ENCODE results near the gene EMC7. TPM values are rescaled to one million over a fixed set of nuclear protein-coding genes. Genes with fewer than 3 reads are reported as not detected.

Gene EMC7
- total RNA-seq, 2 experiments from 2014 or later, result 62.7 to 68.4 TPM

Other genes starting within 250 kb of the EMC7 start
- not detected for gene CHRM5, start 133.4 kb downstream of the EMC7 start, total RNA-seq
- gene AVEN, start 62.7 kb downstream of the EMC7 start, total RNA-seq, result 10 to 100 TPM; 13.1 to 13.4 TPM
- 1 to 10 TPM; 2.0 to 2.3 TPM for gene PGBD4, start 221 bp upstream of the EMC7 start, total RNA-seq
- 10 to 100 TPM; 44.7 to 56.7 TPM for gene KATNBL1, start 108.2 kb upstream of the EMC7 start, total RNA-seq
- 100 to 1,000 TPM; 107 to 110 TPM for gene EMC4, start 123.2 kb upstream of the EMC7 start, total RNA-seq
- 10 to 100 TPM; 18.4 to 18.5 TPM for gene SLC12A6, start 235.9 kb upstream of the EMC7 start, total RNA-seq
- gene NOP10, start 241.3 kb upstream of the EMC7 start, total RNA-seq, result 100 to 1,000 TPM; 211 to 214 TPM
- gene NUTM1, start 241.5 kb upstream of the EMC7 start, total RNA-seq, result not detected